ENCODE measurements around the gene RBMS1. TPM values are rescaled to one million over a fixed set of nuclear protein-coding genes. Genes with fewer than 3 reads are reported as not detected.

The RBMS1 gene
- total RNA-seq, 1 experiment from 2014 or later: 77.5 TPM

DNA sequence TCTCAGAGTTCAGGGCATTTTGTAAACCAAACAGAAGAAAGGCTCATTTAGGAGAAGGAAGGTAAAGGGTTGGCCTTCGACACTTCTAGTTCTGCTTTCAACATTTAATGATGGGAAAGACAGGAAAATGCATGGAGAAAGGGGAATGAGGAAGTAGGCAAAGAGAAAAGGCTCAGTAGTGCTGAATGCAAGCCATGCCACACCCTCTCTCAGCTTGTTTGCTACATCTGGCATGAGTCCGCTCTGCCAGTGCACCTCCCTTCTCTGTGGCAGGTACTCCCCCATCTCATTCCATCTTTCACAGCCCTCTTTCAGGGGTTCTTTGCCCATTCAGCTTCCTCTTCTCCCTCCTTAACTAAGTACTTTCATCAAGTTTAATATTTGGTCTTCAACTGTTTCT is 172.6 kb downstream of the RBMS1 start:
- H3K4me2 ChIP-seq (ENCODE audit: insufficient read depth, insufficient read length, low read length): no peak overlapping the region
- no peak overlapping the region for H2AK5ac ChIP-seq (ENCODE audit: insufficient read length, low read length)
- H3K14ac ChIP-seq (ENCODE audit: insufficient read depth, low read length): no peak overlapping the region
- H3K23me2 ChIP-seq (ENCODE audit: insufficient read length, low read depth, low read length, poor library complexity, severe bottlenecking): no peaks in the 10 kb centered on the region
- H2BK120ac ChIP-seq (ENCODE audit: low read depth, low read length, poor library complexity, severe bottlenecking): no peak overlapping the region
- Mint-ChIP-seq H3K9me3 (no peaks in the 10 kb centered on the region), H3K4me3 (no peak overlapping the region), H3K4me1 (peaks cover 25 to 26% of the 10 kb centered on the region in 2 experiments), H3K36me3 (ENCODE audit: insufficient read depth in 1 of 3, low read depth in 3 of 3) (peaks cover 0 to 2% (median 0%) of the 10 kb centered on the region in 3 experiments; a peak in 1 of 7 replicates), H3K27me3 (ENCODE audit: low read depth) (no peaks in the 10 kb centered on the region), H3K27ac (no peak overlapping the region)
- H3T11ph ChIP-seq (ENCODE audit: low read length): no peak overlapping the region
- no peak overlapping the region for H4K5ac ChIP-seq (ENCODE audit: insufficient read length, low read depth, low read length)
- H2BK12ac ChIP-seq (ENCODE audit: insufficient read length, low read depth, low read length): no peak overlapping the region
- H3K4me1 ChIP-seq (ENCODE audit: insufficient read depth, low read length): no peaks in the 10 kb centered on the region; the same call in 1 of the 2 replicates
- no peaks in the 10 kb centered on the region for H3K79me1 ChIP-seq (ENCODE audit: insufficient read depth, low read depth, low read length, poor library complexity, severe bottlenecking)
- H3K18ac ChIP-seq (ENCODE audit: insufficient read length, low read depth, low read length): no peak overlapping the region
- H3K56ac ChIP-seq (ENCODE audit: insufficient read length, low read depth, low read length): no peak overlapping the region
- DNase-seq: no peak
- no peak overlapping the region for H4K8ac ChIP-seq (replicated peaks; ENCODE audit: insufficient read length, low read depth, low read length)
- H3K4ac ChIP-seq (ENCODE audit: low read depth, low read length): no peak overlapping the region
- no peaks in the 10 kb centered on the region for H3K79me2 ChIP-seq (ENCODE audit: insufficient read depth, low read length)
- H3K27me3 ChIP-seq (ENCODE audit: insufficient read depth, low read length): no peaks in the 10 kb centered on the region
- H4K20me1 ChIP-seq (ENCODE audit: control insufficient read depth, insufficient read depth, insufficient read length): no peaks in the 10 kb centered on the region
- H2BK20ac ChIP-seq (ENCODE audit: low read depth, low read length, poor library complexity, severe bottlenecking): no peak overlapping the region
- H2BK15ac ChIP-seq (ENCODE audit: low read depth, low read length): no peak overlapping the region
- H2AFZ ChIP-seq (ENCODE audit: low read length): no peak overlapping the region
- H3K23ac ChIP-seq (ENCODE audit: insufficient read length, low read depth, low read length): no peak overlapping the region
- no peak overlapping the region for H3K9ac ChIP-seq (ENCODE audit: extremely low read depth, insufficient read length, low read length)
- no peak overlapping the region for H2BK5ac ChIP-seq (ENCODE audit: insufficient read length, low read length)
- H3K27ac ChIP-seq (ENCODE audit: insufficient read length, low read depth, low read length): no peak overlapping the region
- no peaks in the 10 kb centered on the region for H3K9me3 ChIP-seq (ENCODE audit: control insufficient read depth, low read depth, low read length)
- no CpG with 5 or more reads among the region's 2 CpGs for WGBS (ENCODE audit: extremely low coverage, insufficient read length, low lambda C conversion rate)
- H4K91ac ChIP-seq (ENCODE audit: insufficient read length, low read depth, low read length): no peak overlapping the region
- TF ChIP-seq, protein P1, sequence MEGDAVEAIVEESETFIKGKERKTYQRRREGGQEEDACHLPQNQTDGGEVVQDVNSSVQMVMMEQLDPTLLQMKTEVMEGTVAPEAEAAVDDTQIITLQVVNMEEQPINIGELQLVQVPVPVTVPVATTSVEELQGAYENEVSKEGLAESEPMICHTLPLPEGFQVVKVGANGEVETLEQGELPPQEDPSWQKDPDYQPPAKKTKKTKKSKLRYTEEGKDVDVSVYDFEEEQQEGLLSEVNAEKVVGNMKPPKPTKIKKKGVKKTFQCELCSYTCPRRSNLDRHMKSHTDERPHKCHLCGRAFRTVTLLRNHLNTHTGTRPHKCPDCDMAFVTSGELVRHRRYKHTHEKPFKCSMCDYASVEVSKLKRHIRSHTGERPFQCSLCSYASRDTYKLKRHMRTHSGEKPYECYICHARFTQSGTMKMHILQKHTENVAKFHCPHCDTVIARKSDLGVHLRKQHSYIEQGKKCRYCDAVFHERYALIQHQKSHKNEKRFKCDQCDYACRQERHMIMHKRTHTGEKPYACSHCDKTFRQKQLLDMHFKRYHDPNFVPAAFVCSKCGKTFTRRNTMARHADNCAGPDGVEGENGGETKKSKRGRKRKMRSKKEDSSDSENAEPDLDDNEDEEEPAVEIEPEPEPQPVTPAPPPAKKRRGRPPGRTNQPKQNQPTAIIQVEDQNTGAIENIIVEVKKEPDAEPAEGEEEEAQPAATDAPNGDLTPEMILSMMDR (conservative IDR thresholded peaks at IDR 0.05): no peak

Data from H9 (cell line).